Stimulated activated memory B cell treated with anti-CD40 and anti-IgM and Interleukin-4, amounts not matched to agents 10 μg/mL and 1 μg/mL and 100 μg/mL, for 72 hours (primary cell): Measurements from ENCODE around the gene E4F1.

Experiments used
- ATAC-seq: fragments of 150-1000 bp; cut with Tn5 transposase; 2 replicates; pipeline ENCODE4 v1.10.0; 2021
- H3K27ac Mint-ChIP-seq: one replicate; pipeline ENCODE4 v1.8.0; 2022; ENCODE audit warnings: mild to moderate bottlenecking, mixed read lengths
- H3K27me3 Mint-ChIP-seq: one replicate; pipeline ENCODE4 v1.8.0; 2022; ENCODE audit warnings: mixed read lengths
- H3K36me3 Mint-ChIP-seq: one replicate; pipeline ENCODE4 v1.8.0; 2022; ENCODE audit warnings: mixed read lengths
- H3K4me1 Mint-ChIP-seq: one replicate; pipeline ENCODE4 v1.8.0; 2022; ENCODE audit warnings: mixed read lengths
- H3K4me3 Mint-ChIP-seq: one replicate; pipeline ENCODE4 v1.8.0; 2022; ENCODE audit warnings: mild to moderate bottlenecking, moderate library complexity, mixed read lengths
- H3K9me3 Mint-ChIP-seq: one replicate; pipeline ENCODE4 v1.8.0; 2022; ENCODE audit warnings: mixed read lengths

Gene E4F1

DNA sequence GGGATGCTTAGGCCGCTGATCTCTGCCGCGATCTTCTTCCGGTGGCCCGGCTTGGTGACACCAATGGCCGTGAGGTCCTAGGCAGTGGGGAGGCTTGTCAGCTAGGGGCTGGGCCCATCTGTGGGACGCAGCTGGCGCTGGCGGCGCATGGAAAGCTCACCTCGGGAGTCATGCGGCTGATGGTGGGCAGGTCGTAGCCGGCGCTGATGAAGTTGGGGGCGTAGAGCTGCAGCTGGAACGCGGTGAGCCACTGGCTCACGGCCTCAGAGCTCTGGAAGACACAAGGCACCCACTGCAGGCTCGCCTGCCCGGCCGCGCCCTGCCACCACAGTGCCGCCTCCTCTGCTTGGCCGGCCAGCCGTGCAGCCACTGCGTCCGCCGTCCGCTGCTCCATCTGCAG is 39.7 kb upstream of the E4F1 start:
- H3K9me3 Mint-ChIP-seq = no peaks in the 10 kb centered on the region
- peak; percentile 32 for ATAC-seq

DNA sequence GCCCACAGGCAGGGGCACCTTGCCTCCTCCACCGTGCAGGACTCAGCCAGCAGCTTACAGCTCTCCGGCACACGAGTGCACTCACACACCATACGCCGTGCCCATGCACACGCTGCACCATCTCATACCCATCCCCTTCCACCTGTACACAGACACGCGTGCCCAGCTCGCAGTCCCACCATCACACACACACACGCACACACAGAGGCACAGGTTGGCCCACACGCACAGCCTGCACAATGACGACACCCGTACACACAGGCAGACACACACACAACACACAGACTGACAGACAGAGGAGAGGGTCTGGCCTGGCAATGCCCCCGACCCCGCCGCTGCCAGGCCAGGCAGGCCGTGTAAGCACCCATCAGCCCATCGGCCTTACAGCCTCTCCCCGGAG is 39.0 kb upstream of the E4F1 start:
- Mint-ChIP-seq H3K4me3 (no peak overlapping the region), H3K9me3 (no peaks in the 10 kb centered on the region), H3K4me1 (peaks cover 18% of the 10 kb centered on the region), H3K27ac (peak overlapping the region; percentile 9), H3K27me3 (peaks cover 12% of the 10 kb centered on the region), H3K36me3 (no peaks in the 10 kb centered on the region)
- no peak for ATAC-seq

More for the DNA sequence above, 39.7 kb upstream of the E4F1 start:
- Mint-ChIP-seq H3K27ac (peak overlapping the region; percentile 44), H3K4me3 (peak overlapping the region; percentile 34), H3K27me3 (peaks cover 12% of the 10 kb centered on the region), H3K4me1 (peaks cover 18% of the 10 kb centered on the region), H3K36me3 (no peaks in the 10 kb centered on the region)

DNA sequence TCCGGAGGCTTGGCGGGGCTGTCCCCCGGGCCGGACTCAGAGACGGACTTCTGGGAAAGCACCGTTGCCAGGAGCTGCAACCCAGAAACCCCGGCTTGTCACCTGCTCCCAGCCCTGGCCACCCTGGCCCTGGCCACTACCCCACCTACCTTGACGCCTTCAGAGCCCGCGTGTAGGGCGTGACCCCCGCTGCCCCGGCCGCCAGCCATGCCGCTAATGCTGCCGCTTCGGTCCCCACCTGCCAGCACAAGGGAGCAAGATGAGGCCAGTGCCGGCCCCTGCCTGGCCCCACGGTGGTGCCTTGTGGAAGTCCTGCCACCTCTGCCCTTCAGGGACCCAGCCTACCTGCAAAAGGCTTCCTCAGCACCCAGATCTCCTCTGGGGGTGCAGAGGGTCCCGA is 38.4 kb upstream of the E4F1 start:
- H3K27me3 Mint-ChIP-seq = peaks cover 12% of the 10 kb centered on the region
- H3K27ac Mint-ChIP-seq = peak overlapping the region; percentile 9
- peaks cover 18% of the 10 kb centered on the region for H3K4me1 Mint-ChIP-seq
- no peak overlapping the region for H3K4me3 Mint-ChIP-seq
- H3K36me3 Mint-ChIP-seq = no peaks in the 10 kb centered on the region
- H3K9me3 Mint-ChIP-seq = no peaks in the 10 kb centered on the region
- no peak for ATAC-seq

DNA sequence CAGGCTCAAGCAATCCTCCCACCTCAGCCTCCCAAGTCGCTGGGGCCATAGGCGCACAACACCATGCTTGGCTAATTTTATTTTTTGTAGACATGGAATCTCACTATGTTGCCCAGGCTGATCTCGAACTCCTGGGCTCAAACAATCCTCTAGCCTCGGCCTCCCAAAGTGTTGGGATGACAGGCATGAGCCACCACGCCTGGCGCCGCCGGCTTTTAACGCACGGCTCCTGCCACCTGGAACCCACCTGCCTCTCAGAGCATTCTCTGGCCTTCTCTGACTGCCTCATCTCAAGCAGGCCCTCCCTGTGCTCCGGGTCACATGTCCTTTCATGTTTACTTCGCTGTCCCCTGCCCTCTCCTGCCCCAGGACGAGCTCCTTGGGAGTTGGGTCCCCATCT is 37.3 kb upstream of the E4F1 start:
- Mint-ChIP-seq H3K27me3 (peaks cover 12% of the 10 kb centered on the region), H3K4me1 (peaks cover 18% of the 10 kb centered on the region), H3K4me3 (no peak overlapping the region), H3K36me3 (no peaks in the 10 kb centered on the region), H3K27ac (no peak overlapping the region), H3K9me3 (no peaks in the 10 kb centered on the region)
- ATAC-seq = no peak

DNA sequence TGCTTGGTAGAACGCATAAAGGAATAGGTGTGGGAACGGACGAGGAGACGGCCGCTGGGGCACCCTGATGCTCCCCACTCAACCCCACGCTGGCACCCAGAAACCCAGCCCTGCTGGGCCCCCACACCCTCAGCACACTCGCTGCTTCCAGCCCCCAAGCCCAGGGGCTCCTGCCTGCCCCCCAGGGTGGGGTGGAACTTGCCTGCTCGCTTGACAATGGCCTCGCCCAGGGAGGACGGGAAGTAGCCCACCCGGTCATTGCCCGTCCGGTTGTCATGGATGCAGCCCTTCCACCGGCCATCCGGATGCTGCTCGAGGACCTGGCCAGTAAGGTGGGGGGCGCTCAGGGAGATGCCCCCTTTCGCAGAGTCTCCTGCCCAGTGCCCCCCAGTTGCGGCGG is 36.9 kb upstream of the E4F1 start:
- Mint-ChIP-seq H3K27ac (no peak overlapping the region), H3K4me3 (no peak overlapping the region), H3K27me3 (peaks cover 14% of the 10 kb centered on the region), H3K4me1 (peaks cover 18% of the 10 kb centered on the region), H3K36me3 (no peaks in the 10 kb centered on the region), H3K9me3 (no peaks in the 10 kb centered on the region)
- peak; percentile 13 for ATAC-seq

DNA sequence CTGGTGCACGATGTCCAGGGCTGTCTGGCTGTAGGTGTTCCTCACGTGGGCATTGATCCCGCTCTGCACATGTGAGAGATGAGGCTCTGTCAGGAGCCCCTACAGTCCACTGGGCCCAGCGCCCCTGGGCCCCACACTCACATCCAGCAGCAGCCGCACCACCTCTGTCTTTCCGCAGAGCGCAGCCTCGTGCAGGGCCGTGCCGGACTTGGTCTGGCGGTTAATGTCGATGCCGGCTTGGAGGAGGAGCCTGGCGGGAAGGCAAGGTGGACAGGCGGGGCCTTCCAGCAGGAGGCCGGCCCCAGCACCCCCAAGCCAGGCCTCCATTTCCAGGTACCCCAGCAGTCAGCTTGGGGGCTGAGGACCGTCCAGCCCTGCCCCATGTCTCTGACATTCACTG is 36.2 kb upstream of the E4F1 start:
- Mint-ChIP-seq H3K27me3 (peaks cover 22% of the 10 kb centered on the region), H3K9me3 (no peaks in the 10 kb centered on the region), H3K4me3 (no peak overlapping the region), H3K4me1 (peaks cover 18% of the 10 kb centered on the region), H3K36me3 (no peaks in the 10 kb centered on the region), H3K27ac (no peak overlapping the region)
- ATAC-seq = no peak

DNA sequence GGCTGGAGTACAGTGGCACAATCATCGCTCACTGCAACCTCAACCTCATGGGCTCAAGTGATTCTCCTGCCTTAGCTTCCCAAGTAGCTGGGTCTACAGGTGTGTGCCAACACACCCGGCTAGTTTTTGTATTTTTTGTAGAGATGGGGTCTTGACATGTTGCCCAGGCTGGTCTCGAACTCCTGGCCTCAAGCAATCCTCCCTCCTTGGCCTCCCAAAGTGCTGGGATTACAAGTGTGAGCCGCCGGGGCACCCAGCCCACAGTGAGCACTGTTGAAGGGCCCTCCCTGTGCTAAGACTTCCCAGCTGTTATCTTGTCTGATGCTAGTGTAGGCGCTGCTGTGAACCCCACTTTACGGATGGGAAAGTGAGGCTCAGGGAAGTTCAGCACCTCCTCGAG is 35.0 kb upstream of the E4F1 start:
- ATAC-seq = no peak
- Mint-ChIP-seq H3K9me3 (no peaks in the 10 kb centered on the region), H3K4me1 (peaks cover 13% of the 10 kb centered on the region), H3K4me3 (no peak overlapping the region), H3K27me3 (peaks cover 30% of the 10 kb centered on the region), H3K27ac (no peak overlapping the region), H3K36me3 (no peaks in the 10 kb centered on the region)

DNA sequence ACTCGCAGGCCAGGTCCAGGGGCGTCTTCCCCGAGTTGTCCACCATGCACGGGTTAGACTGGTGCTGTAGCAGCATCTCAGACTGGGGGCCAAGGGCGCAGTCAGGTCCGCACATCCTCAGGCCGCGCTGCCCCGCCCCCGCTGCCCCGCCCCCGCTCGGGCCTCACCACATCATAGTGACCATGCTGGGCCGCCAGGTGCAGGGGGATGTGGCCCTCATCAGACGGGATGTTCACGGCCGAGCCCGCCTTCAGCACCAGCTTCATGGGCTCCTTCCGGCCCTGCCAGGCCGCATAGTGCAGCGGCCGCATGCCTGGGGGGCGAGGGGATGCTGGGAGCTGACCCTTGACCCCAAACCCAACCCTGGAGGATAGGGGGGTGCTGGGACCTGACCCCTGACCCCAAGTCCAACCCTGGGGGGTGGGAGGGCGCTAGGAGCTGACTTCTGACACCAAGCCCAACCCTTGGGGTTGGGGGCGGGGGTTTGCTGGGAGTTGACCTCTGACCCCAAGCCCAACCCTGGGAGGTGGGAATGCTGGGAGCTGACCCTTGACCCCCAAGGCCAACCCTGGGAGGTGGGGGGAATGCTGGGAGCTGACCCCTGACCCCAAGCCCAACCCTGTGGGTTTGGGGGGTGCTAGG is 34.0 kb upstream of the E4F1 start:
- Mint-ChIP-seq H3K4me1 (peaks cover 5% of the 10 kb centered on the region), H3K9me3 (no peaks in the 10 kb centered on the region), H3K4me3 (no peak overlapping the region), H3K27me3 (peaks cover 34% of the 10 kb centered on the region), H3K36me3 (no peaks in the 10 kb centered on the region), H3K27ac (no peak overlapping the region)
- no peak for ATAC-seq

DNA sequence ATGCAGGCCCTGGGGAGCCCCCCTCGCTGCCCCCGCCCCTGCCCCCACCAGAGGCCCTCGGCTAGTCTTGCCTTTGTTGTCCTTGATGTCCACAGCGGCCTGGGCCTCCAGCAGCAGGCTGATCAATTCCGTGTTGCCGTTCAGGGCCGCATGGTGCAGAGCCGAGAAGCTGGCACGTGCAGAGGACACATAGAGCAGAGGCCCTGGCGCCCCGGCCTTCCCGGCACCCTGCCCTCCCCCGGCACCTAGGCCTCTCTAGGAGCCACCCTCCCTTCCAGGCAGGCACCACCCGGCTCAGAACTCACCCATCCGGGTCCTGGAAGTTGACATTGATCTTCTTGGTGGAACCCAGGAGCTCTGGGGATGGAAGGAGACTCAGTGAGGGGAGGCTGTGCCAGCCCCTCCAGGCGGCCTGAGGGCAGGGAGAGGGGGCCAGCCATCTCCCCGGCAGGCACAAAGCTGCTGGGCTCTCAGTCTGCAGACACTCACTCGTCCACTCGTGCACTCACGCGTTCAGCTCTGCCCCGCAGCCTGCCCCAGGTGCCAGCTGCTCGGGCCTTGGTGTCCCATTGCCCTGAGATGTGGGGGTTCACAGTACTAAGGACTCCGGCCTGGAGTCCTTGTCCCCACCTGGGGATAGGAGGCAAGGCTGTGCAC is 33.3 kb upstream of the E4F1 start:
- Mint-ChIP-seq H3K27me3 (peaks cover 34% of the 10 kb centered on the region), H3K36me3 (no peaks in the 10 kb centered on the region), H3K4me1 (peaks cover 5% of the 10 kb centered on the region), H3K27ac (peak overlapping the region; percentile 46), H3K9me3 (no peaks in the 10 kb centered on the region), H3K4me3 (no peak overlapping the region)
- ATAC-seq = no peak

DNA sequence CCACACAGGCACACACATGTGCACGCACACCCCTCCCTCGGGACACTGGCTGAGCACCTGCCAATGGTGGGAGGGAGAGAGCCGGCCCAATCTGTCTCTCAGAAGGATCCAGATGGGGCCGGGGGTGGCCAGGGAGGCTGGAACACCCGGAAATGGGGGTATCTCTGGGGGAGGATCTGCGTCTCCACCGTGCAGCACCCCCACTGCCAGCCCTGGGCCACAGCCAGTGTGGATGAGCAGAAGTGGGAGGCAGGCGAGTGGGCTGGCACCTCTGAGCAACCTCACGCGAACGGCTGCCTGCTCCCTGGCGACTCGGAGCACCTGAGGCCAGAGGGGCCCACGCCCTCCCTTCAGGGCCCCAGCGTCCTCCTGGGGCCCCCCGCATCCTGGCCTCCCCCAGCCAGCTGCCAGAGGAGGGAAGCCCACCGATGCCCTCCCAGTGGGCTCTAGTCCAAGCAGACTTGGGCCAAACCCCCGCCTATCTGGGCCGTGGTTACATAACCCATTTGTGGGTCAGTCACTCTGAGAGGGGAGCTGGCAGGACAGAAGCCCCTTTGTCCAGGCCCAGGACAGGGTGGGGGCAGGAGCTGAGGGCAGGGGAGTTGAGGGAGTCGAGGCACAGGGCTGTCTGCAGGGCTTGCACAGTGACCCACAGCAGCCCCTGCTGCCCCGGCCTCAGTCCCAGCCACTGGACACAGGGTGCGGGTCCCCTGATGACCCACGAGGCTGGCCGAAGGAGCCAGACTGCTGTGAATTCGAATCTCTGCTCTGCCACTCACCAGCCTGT is 32.5 kb upstream of the E4F1 start:
- Mint-ChIP-seq H3K9me3 (no peaks in the 10 kb centered on the region), H3K27me3 (peaks cover 40% of the 10 kb centered on the region), H3K27ac (peak overlapping the region; percentile 46), H3K36me3 (no peaks in the 10 kb centered on the region), H3K4me1 (peaks cover 11% of the 10 kb centered on the region), H3K4me3 (no peak overlapping the region)
- ATAC-seq = no peak

DNA sequence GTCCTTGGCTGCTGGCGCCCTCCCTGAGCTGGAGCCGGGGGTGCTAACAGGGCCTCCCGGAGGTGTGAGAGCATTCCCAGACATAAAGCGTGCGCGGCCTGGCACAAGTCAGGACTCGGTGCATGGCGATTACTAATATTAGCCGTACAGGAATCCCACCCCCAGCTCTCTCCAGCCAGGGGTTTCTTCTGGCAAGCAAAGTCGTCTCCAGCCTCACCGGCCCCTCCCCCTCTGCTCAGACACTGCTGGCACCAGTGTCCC is 32.0 kb upstream of the E4F1 start:
- Mint-ChIP-seq H3K4me3 (no peak overlapping the region), H3K36me3 (no peaks in the 10 kb centered on the region)
- ATAC-seq = no peak

DNA sequence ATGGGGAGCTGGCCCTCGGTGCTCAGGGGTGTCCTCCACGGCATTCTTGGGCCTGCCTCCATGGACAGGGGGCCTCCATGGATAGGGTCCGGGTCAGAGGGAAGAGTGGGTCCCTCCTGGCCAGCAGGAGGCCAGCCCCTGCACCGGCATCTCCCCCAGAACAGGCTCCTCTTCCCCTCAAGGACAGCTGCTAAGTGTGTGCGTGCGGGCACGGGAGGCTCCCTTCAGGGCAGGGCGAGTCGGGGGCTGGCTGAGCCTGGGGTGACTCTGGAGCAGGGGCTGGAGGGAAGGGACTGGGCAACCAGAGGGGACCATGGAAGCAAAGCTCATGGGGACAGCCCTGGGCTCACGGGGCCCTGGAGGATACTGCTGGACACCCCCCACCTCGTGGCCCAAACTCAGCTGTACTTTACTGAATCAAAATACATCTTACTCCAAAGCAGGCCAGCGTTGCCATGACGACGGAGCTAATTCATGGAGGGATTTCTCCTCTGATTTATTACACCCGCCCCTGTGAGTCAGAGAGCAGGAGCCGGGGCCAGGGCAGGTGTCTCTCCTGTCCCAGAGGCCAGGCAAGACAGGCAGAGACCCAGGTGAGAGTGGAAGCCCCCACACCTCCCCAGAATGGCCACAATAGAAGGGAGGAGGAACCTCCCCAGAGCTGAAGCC is 29.1 kb upstream of the E4F1 start:
- Mint-ChIP-seq H3K4me3 (no peak overlapping the region), H3K4me1 (peaks cover 17% of the 10 kb centered on the region), H3K9me3 (no peaks in the 10 kb centered on the region), H3K36me3 (no peaks in the 10 kb centered on the region), H3K27me3 (peaks cover 65% of the 10 kb centered on the region), H3K27ac (no peak overlapping the region)
- ATAC-seq = no peak

More for the DNA sequence above, 32.0 kb upstream of the E4F1 start:
- H3K27me3 Mint-ChIP-seq = peaks cover 40% of the 10 kb centered on the region
- no peak overlapping the region for H3K27ac Mint-ChIP-seq
- peaks cover 11% of the 10 kb centered on the region for H3K4me1 Mint-ChIP-seq
- no peaks in the 10 kb centered on the region for H3K9me3 Mint-ChIP-seq

DNA sequence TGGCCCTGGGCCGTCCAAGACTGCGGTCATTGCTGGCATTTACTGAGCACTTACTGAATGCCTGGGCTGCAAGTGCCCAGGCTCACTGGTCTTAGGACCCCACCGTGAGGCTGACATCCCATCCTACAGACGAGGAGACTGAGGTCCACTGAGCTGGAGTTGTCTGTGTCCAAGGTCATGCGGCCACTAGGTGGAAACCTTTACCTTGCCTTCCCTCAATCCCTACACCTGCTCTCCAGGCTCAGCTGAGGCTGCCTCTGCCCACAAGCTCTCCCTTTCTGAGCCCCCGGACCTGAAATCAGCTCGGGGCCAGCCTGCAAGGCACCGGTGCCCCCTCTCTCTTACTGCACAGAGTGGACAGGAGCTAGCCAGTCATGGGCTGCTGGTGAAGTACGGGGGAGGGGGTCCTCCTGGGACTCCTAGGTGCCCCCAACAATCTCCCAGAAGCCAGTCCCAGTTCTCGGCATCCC is 28.5 kb upstream of the E4F1 start:
- H3K9me3 Mint-ChIP-seq = no peaks in the 10 kb centered on the region
- peak; percentile 60 for ATAC-seq
- no peak overlapping the region for H3K27ac Mint-ChIP-seq
- peaks cover 17% of the 10 kb centered on the region for H3K4me1 Mint-ChIP-seq
- H3K4me3 Mint-ChIP-seq = no peak overlapping the region
- H3K27me3 Mint-ChIP-seq = peaks cover 68% of the 10 kb centered on the region
- H3K36me3 Mint-ChIP-seq = no peaks in the 10 kb centered on the region

DNA sequence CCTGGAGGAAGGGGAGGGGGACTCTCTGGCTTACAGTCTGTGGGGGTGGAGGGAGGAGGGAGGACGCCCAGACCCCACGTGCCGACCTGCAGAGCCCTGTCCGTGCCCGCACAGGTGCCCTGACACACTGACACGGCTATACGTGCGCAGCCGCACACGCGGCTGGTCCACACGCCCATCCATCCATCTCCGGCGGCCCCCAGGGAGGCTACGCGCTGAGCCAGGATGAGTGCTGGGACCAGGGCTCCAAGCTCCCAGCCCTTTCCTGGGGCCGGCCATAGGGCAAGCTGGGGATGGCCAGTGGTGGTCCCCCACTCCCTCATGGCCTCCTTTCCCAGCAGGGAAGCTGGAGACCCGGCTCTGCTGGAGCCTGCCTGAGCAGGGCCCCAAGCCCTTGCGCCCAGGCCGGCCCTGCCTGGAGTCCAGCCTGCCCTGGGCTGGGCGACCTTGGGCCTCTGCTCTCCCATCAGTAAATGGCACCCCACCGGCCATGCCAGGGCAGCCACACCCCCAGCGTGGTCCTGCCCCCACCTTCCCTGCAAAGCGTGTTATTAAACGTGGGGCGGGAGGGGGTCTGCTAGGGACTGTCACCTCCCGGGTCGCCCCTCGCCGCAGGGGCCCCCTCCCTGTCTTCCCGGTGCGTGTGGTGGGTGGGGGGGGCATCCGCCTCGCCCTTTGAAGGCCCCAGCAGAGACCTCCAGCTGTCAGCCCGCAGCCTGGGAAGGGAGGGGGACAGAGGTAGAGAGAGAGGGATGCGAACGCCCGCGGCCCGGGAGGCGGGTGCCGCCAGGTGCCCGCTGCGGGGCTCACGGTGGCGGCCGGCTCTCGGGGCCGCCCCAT is 27.8 kb upstream of the E4F1 start:
- Mint-ChIP-seq H3K36me3 (no peaks in the 10 kb centered on the region), H3K27ac (no peak overlapping the region), H3K4me1 (peaks cover 17% of the 10 kb centered on the region), H3K4me3 (peak overlapping the region; percentile 50), H3K27me3 (peaks cover 68% of the 10 kb centered on the region), H3K9me3 (no peaks in the 10 kb centered on the region)
- ATAC-seq = peak; percentile 14
